Measurements from ENCODE around the gene BLCAP.
"Not testable (repeated sequence)": the region's sequence is repeated elsewhere in the genome, so short reads cannot be mapped to it uniquely, and the experiment has no call there.

Gene BLCAP, protein sequence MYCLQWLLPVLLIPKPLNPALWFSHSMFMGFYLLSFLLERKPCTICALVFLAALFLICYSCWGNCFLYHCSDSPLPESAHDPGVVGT

DNA sequence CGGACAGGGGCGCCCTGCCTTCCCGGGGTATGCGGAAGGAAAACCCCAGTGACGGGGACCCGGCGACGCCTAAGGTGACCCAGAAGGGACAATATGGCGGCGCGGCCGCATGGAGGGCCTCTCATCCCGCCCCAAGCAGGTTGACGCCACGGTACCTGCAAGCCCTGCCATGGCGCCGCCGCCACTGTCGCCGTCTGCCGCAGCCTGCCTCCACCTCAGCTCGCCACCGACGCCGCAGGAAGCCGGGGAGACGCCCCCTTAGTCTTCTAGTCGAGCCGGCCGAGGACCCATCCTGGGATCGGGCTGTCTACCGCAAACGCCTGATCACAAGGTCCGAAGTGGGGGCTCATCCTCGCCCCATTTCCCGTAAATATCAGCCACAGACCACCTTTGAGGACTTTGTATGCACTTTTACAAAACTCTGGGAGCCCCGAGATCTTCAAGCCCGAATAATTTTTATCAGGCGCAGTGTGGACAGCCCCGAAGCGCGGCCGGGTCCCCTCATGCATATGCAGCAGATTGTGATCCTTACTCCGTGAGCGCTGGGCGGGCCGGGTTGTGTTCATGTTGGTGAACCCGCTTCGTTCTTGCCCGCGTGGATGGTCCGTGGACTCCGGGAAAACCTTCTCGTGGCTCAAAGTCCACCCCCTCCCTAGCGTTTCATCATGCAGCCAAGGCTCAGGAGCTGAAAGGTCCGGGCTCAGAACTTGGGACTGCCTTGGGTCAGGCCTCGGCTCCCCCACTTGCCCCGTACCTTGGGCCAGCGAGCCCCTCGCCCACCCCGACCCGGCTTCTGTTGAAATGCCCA lies at the start of gene BLCAP:
Gene BLCAP (minus strand): TSS at position 239 of the 808 bp plus-strand sequence. CDS start 8,702 bp downstream, outside the sequence.
- peak; percentile 93 for DNase-seq

- not testable (repeated sequence) for DNase-seq
Measured at GRCh38 chr20:37577436-37577835, 49.8 kb upstream of the BLCAP start.

GRCh38 chr20:37576911-37577310 lies 49.2 kb upstream of the BLCAP start:
- no peak for DNase-seq

DNA sequence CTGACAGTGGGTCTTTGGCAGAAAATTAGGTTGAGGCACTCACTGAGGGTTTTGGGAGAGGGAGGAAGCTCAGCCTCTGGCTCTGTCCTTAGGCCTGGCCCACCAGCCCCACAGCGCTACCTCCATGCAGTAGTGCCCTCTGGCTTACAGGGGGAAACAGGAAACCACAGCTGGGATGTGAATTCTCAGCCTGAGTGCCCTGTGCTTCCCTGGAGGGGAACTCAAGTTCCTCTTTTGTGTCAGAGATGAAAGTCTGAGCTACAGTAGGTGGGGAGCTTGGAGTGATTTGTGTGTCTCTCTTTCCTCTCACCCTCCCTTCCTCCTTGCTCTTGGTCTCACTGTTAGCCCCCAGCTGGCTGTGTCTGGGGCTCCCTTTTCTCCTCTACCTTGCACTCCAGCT lies 48.2 kb upstream of the BLCAP start:
- DNase-seq = no peak

- no peak for DNase-seq
Measured at GRCh38 chr20:37574199-37574890, 46.7 kb upstream of the BLCAP start.

DNA sequence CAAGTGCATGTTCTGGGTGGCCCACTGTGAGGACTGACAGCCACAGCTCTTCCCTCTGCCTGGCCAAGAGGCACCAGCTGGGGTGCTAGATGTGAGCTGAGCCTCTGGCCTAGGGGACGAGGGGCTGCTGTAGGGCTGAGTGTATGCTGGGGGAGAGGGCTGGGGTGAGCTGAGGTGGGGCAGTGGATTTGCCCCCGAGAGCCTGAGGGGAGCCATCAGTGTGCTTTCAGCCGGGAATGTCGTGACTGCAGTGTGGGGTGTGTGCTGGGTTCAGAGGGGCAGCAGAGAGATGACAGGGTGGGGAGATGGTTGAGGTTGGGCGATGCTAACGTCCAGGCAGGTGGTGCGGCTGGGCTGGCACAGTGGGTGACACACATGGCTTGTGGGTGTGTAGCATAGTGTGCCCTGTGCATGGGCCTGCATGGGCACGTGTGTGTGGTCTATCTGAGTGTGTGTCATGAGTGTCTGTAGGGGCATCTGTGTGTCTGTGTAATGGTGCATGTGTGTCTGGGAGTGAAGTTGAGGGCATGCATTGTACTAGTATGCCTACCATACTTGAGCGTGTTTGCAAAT lies 46.0 kb upstream of the BLCAP start:
- no peak for DNase-seq

DNA sequence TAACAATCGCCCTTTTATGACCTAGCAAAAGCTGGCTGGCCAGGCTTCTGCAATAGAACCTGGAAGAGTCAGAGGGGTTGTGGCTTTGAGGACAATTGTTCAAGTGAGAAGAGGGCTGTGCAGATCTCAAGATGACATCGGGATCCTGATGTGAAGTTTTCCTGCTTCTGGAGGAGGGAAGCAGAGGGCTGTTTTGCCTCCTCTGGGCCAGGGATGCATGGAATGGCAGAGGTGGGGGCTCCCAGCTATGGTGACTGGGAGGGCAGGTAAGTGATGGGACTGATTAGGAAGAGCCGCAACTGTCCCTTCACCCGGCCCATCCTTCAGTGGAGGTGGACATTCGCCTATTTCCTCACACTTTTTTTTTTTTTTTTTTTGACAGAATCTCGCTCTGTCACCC lies 43.4 kb upstream of the BLCAP start:
- no peak for DNase-seq

GRCh38 chr20:37570419-37570818 lies 42.7 kb upstream of the BLCAP start:
- no peak for DNase-seq

DNA sequence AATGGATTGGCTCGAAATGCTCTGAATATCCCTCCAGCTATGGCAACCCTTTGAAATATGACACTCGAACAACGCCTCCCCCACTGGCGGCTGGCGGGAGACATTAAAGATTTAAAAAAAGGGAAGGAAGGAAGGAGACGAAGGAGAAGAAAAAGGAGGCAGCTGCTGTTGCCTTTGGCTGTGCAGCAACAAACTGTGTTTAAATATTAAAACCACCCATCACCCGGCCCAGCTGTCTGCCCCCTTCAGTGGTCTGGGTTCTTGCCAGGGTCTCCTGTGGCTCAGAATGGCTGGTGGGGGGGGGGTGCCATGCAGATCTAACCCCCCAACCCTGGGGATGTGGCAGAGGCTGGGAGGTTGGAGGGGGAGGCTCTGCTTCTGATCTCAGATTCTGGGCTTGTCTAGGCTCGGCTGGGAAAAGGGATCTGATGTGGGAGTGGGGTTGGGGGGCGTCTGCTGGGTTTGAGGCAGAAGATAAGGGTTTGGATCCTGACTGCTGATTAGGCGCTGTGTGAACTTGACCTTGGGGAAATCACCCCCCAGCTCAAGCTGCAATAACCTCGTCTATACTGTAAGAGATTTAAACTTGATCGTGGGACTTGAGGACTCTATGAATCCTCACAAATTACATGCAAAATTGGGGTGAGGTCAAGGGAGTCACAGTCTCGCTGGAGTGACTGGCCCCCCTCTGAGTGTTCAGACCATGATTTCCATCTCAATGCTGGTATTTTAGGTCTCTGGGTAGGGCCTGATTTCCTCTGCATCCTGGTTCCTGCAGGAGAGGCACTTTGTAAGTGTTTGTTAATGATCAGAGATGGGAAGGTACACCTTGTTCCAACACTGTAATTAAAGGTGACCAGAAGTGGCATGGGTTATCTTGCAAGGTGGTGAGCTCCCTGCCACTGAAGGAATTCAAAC lies 40.3 kb upstream of the BLCAP start:
- no peak for DNase-seq

DNA sequence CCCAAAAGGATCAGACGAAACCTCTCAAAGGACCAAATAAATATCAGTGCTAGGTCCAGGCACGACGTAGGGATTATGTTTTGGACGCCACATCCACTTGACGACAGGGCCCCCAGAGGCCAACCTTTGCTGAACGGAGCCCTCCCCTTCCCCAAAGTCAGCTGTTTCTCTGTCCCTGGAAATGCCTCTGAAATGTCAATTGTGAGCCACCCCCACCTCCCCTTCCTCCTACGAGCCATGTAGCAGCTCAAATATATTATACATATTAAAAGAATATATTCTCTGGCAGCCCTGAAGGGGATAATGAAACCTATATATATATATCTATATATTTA lies 39.6 kb upstream of the BLCAP start:
- DNase-seq = no peak

DNA sequence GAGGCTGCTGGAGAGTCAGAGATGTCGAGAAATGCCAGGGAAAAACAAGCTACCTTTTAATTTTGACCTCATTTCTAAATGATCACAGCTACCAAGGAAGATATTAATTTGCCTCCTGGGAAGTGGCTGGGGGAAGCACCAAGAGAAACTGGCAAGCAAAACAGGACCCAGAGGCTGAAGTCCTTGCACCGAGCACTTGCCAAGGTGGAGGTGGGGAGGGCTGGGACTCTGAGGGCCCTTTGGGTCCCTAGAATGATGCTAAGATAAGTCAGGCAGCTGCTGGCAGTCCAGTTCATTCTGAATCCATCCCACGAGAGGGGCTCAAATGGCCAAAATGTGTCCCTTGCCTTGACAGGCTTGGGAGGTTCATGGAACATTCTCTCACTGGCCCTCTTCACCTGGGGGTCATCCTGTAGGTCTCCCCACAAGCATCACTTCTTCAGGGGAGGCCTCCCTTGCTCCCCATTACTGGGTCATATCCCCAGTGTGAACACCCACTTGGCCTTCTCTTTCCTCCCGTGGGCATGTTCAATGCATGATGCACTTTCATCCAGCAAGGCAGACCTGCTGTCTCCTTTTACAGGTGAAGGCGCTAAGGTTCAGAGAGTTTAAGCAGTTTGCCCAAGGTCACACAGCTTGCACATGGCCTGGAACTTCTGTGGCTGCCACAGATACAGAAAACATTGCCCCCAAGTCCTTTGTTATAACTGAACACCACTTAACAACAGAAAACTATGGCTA lies 39.1 kb upstream of the BLCAP start:
- DNase-seq = no peak

DNA sequence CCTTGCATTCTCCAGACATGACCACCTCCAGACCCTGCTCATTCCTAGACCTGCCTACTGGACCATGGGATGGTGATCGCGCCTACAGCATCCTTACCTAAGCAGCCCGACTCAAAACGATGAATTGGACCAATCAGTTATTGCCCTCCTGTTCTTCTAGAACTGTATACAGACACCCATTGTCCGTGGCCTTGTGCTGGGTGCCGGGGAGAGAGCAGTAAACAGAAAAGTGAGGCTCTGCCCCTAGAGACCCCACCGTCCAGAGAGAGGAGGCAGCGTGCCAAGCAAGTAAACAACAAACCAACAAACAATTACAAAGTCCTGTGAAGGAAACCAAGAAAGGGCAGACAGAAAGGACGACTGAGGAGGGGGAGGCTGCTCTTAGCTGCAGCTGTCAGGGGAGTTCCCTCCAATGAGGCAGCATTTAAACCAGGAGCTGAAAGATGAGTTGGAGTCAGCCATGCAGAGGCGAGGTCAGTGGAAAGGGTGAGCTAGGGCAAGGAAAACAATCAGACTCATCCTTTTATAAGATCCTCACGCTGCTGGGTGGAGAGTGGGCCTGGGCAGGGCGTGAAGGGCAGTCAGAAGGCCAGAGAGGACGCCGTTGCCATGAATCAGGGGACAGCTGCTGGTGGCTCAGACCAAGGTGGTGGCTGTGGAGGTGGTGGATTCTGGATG lies 37.6 kb upstream of the BLCAP start:
- DNase-seq = no peak

DNA sequence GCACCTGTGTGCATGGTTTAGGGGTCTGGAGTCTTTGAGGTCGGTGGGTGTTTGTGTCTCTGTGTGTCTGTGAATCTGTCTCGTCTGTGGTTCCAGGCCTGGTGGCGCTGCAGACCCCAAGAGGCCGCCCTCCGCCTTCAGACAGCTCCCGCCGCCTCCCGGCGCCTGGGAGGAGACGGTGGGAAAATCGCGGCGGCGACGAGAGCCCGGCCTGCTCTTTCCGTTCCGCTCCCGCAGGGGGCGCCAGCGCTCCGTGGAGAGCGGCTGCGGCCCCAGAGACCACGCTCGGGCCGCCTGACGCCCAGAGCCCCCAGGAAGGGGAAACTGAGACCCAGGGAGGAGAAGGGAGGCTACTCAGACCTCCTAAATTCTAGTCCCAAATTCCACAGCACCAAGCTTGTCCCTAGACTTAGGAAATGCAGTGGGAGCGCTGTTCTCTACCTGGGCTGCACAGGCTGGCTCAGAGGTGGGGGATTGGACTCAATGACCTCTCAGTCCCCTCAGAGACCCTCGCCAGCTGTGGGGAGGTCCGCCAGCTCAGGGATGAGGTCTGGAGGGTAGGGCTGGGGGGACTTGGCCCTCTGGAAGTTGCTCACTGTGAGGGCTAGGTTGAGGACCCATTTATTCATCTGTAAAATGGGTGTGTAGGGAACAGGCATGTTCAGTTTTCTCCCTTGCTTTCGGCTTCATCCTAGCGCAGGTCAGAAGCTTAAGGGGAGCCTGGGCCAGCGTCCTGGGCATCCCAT lies 36.9 kb upstream of the BLCAP start:
- DNase-seq = peak; percentile 52

DNA sequence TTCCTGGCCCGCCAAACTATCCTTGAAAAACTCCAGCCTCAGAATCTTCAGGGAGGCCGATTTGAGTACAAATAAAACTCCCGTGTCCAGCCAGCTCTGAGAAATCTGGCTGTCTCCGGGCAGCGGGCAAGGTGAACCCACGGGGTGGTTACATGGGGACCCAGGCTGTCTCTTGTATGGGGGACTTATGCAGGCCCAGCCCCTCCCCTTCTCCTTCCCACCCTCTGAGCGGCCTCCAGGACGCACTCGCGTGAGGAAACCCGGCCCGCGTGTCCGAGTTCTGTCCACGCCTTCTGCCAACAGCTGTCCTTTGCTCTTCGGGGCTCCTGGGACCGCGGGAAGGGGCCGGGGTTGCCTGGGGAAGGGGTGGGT lies 36.3 kb upstream of the BLCAP start:
- DNase-seq = no peak

- DNase-seq = no peak
Measured at GRCh38 chr20:37562695-37563480, 35.2 kb upstream of the BLCAP start.

DNA sequence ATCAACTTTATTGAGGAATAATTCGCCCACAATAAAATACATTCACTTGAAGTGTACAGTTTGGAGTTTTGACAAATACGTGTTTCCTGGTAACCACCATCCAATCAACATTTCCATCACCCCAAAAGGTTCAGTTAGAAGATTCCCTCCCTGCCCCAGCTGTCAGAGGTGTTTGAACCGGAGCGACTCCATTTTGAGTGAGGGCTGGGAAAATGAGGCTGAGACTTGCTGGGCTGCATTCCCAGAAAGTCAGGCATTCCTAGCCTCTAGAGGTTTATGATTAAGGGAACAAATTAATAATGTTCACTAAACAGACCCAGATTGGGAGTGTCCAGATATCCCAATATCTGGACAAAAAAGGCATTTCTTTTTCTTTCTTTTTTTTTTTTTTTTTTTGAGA lies 33.0 kb upstream of the BLCAP start:
- DNase-seq = no peak

- no peak for DNase-seq
Measured at GRCh38 chr20:37559312-37560027, 31.8 kb upstream of the BLCAP start.

DNA sequence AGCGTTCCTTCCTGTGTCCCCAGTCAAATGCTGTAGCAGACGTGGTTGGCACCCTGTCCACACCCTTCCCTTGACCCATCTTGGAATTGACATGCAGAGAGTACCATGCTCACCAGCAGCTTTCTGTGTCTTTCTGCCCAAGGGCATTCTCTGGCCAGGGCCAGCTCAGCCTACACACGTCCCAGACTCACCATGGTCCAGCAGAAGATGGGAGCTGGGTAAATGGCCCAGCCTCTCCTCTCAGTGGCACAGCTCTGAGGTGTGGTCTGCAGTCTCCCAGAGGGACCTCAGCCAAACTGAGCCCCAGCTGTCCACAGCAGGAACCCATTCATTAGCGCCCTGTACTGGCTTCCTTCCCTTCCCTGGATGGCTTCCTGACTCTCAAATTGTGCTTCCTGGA lies 31.1 kb upstream of the BLCAP start:
- no peak for DNase-seq

DNA sequence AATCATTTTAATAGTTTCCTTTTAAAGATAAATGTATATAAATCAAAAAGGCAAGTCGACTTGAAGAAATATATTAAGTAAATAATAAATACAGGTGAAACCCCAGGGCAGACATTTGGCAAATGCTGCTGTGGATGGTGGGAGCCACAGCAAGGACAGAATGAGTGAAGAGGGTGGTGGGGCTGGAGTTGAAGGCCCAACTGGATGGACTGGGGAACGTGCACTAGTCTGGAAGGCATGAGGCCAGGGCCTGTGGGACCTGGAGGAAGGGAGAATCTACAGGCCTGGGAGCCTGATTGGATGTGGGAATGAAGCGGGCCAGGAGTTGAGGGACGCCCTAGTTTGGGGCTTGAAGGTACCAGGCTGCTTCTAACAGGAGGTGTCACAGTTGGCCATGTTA lies 30.6 kb upstream of the BLCAP start:
- no peak for DNase-seq

All from activated T-cell treated with anti-CD3 and anti-CD28 coated beads, Interleukin-2, amount 50 U/mL, for 1 hour (primary cell).